Osteocyte (in vitro differentiated cells): ENCODE results near the gene PCLAF. TPM values are rescaled to one million over a fixed set of nuclear protein-coding genes. Genes with fewer than 3 reads are reported as not detected.
A peak's percentile ranks its signal among the peaks of the same experiment; 100 is the strongest.

Experiments used
- DNase-seq: peaks from one replicate; pipeline ENCODE4 v3.0.0; 2021; ENCODE audit warnings: mixed read lengths; ENCODE audit not compliant: unreplicated experiment; ENCODE audit errors: extremely low spot score
- H3K27ac Mint-ChIP-seq: one replicate; pipeline ENCODE4 v1.8.0; 2021; ENCODE audit warnings: mild to moderate bottlenecking, mixed read lengths; ENCODE audit not compliant: unreplicated experiment
- H3K27me3 Mint-ChIP-seq: one replicate; pipeline ENCODE4 v1.8.0; 2021; ENCODE audit warnings: mixed read lengths; ENCODE audit not compliant: unreplicated experiment
- H3K36me3 Mint-ChIP-seq: one replicate; pipeline ENCODE4 v1.8.0; 2021; ENCODE audit warnings: mixed read lengths; ENCODE audit not compliant: unreplicated experiment
- H3K4me1 Mint-ChIP-seq: one replicate; pipeline ENCODE4 v1.8.0; 2021; ENCODE audit warnings: mixed read lengths; ENCODE audit not compliant: unreplicated experiment
- H3K4me3 Mint-ChIP-seq: one replicate; pipeline ENCODE4 v1.8.0; 2021; ENCODE audit warnings: mild to moderate bottlenecking, moderate library complexity, mixed read lengths; ENCODE audit not compliant: unreplicated experiment
- H3K9me3 Mint-ChIP-seq: one replicate; pipeline ENCODE4 v1.8.0; 2021; ENCODE audit warnings: mixed read lengths; ENCODE audit not compliant: unreplicated experiment
- long read RNA-seq: library from polyadenylated mRNA; unstranded; transcript quantifications from one replicate; pipeline ENCODE4 v2.0.0, GENCODE V29; 2021
- total RNA-seq: library from RNA; stranded (reverse); gene quantifications from 2 replicates; pipeline ENCODE4 v1.2.1, GENCODE V29; 2021
- TF ChIP-seq, protein P1 (sequence below): fragments of 200-600 bp; sonication (generic); IDR thresholded peaks from 2 replicates; pipeline ENCODE4 v1.5.0; 2021; ENCODE audit warnings: antibody characterized with exemption, mild to moderate bottlenecking, moderate library complexity

Gene PCLAF
- total RNA-seq: 7.9 and 12.1 TPM in 2 replicates
- long read RNA-seq, transcript PCLAF-201 (4 exons, 2,194 nt): major isoform, 33 of 34 reads
- long read RNA-seq, partial matches to known transcripts: 0 of 34 reads
- long read RNA-seq, other reads (novel, unspliced or antisense): 0 of 34 reads

GRCh38 chr15:64381000-64381751 lies at the start of gene PCLAF:
PCLAF (minus strand) TSS chr15:64381441; CDS start chr15:64381371, 70 bp downstream.
- Mint-ChIP-seq H3K4me3 (peak within 1 kb of the TSS; percentile 82), H3K27ac (peak within 1 kb of the TSS; percentile 44), H3K4me1 (peaks cover 36% of the 10 kb centered on the region), H3K9me3 (no peaks in the 10 kb centered on the region), H3K27me3 (no peaks in the 10 kb centered on the region), H3K36me3 (no peaks in the 10 kb centered on the region)
- TF ChIP-seq, protein P1, sequence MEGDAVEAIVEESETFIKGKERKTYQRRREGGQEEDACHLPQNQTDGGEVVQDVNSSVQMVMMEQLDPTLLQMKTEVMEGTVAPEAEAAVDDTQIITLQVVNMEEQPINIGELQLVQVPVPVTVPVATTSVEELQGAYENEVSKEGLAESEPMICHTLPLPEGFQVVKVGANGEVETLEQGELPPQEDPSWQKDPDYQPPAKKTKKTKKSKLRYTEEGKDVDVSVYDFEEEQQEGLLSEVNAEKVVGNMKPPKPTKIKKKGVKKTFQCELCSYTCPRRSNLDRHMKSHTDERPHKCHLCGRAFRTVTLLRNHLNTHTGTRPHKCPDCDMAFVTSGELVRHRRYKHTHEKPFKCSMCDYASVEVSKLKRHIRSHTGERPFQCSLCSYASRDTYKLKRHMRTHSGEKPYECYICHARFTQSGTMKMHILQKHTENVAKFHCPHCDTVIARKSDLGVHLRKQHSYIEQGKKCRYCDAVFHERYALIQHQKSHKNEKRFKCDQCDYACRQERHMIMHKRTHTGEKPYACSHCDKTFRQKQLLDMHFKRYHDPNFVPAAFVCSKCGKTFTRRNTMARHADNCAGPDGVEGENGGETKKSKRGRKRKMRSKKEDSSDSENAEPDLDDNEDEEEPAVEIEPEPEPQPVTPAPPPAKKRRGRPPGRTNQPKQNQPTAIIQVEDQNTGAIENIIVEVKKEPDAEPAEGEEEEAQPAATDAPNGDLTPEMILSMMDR: peak; percentile 4
- peak; percentile 96 for DNase-seq

DNA sequence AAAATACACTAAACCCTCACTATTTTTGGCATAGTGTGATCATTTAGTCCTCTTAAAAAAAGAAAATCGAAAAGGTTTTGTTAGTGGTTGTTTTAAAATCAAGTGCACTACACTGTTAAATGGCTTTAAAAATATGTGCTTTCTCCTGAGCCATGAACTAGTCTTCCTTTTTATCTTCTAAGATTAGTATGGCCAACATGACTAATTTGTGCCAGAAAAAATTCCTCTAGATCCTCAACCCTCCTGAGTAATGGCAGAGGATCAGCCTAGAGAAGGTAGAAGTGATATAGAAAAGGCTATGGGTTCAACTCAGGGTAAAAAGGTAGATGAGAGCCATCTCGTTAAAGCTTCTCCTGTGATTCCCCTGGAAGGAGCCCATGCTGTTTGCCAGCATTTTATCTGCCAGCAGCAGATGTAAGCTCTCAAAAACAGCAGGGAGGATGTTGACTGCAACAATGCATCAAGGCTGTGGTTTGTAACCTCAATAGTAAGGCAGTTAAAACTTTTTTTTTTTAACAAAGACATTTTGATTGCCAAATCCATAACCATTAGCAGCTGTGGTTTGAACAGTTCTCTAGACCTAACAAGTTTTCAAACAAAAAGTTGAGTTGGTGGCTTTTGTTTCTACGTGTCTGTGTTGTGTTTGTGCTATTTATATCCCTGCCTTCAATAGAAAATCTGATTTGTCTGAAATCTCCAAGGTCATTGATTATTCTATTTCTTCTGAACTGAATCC lies 48.9 kb upstream of the PCLAF start:
- peaks cover 18% of the 10 kb centered on the region for H3K4me1 Mint-ChIP-seq
- H3K27me3 Mint-ChIP-seq: no peaks in the 10 kb centered on the region
- no peak overlapping the region for H3K4me3 Mint-ChIP-seq
- DNase-seq: no peak
- H3K9me3 Mint-ChIP-seq: no peaks in the 10 kb centered on the region
- TF ChIP-seq, protein P1: no peak
- H3K27ac Mint-ChIP-seq: peak overlapping the region; percentile 56
- H3K36me3 Mint-ChIP-seq: peaks cover 30% of the 10 kb centered on the region

DNA sequence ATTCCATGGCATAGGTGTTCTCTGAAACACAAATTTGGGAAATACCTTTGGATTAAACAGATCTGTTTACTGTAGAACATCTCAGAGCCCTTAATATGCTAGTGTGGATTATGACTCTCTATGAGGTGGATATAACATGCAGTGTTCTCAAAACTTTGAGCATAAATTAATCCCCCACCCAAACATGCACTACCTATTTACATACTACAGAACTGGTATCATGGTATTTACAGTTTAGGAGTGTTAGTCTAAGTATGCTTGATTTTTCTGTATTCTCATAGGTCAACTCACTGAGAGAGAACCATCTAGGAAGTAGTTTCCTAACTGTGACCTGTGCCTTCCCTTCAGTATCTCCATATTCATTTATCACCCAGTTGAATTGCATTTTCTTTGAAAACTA lies 48.2 kb upstream of the PCLAF start:
- no peak for DNase-seq
- Mint-ChIP-seq H3K4me1 (peaks cover 18% of the 10 kb centered on the region), H3K4me3 (no peak overlapping the region), H3K27me3 (no peaks in the 10 kb centered on the region), H3K9me3 (no peaks in the 10 kb centered on the region), H3K27ac (no peak overlapping the region), H3K36me3 (peaks cover 30% of the 10 kb centered on the region)
- TF ChIP-seq, protein P1: no peak

DNA sequence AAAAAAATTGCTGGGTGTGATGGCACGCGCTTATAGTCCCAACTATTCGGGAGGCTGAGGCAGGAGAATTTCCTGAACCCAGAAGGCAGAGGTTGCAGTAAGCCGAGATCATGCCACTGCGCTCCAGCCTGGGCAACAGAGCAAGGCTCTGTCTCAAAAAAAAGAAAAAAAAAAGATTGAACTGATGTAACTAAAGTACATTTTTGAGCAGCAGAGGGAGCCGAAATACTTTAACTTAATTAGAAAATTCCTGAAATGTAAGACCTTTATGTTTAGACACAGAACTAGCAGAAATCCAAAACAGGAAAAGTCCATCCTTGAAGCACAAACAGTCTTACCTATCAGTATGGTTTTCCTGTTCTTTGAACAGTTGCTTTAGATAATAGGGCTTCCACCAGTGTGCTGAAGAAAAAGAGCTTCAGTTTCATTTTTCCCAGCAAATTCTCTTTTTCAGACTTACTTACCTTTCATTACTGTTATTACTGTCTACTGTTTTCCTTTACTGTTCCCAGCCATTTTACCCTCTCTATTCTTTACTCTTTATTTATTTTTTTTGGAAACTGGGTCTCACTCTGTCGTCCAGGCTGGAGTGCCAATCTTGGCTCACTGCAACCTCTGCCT lies 45.7 kb upstream of the PCLAF start:
- H3K27me3 Mint-ChIP-seq: no peaks in the 10 kb centered on the region
- no peak overlapping the region for H3K4me3 Mint-ChIP-seq
- H3K27ac Mint-ChIP-seq: peak overlapping the region; percentile 34
- no peaks in the 10 kb centered on the region for H3K9me3 Mint-ChIP-seq
- peaks cover 18% of the 10 kb centered on the region for H3K4me1 Mint-ChIP-seq
- no peak for DNase-seq
- TF ChIP-seq, protein P1: peak; percentile 52
- H3K36me3 Mint-ChIP-seq: peaks cover 39% of the 10 kb centered on the region
